HG03378 (cell line): ENCODE measurements around the gene ZRANB1.

ENCODE experiments used
- ATAC-seq: cut with Tn5 transposase; IDR thresholded peaks from one replicate; pipeline ENCODE4 v1.9.1; 2021; ENCODE audit warnings: mild to moderate bottlenecking, moderate library complexity; ENCODE audit not compliant: unreplicated experiment

ZRANB1 gene

GRCh38 chr10:125017547-125018298 is 75.8 kb downstream of the ZRANB1 start:
- no peak for ATAC-seq

DNA sequence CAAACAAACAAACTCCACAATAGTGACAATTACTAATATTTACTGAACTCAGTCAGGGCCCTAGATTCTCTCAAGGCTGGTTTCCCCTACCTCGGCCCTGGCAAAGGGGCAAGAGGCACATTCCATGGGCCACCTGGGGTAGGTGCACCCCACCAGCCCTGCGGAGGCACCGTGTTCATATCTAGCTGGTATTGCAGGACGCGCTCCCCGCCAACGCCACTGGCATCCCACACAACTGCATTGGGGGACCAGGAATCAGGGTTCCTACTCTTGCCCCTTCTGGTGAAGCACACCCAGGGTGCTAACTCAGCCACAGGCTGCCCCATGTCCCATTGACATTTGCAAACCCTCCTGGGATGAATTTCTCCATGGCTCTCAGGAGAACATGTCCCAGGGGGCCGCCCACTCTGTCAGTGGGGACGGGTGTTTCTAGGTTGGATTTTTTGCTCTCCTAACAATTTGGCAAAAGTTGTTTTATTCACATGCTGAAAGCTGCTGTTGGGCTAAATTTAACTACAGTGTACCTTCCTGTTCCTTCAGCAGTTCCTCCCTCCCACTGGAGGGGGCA is 76.7 kb downstream of the ZRANB1 start:
- ATAC-seq, result no peak

DNA sequence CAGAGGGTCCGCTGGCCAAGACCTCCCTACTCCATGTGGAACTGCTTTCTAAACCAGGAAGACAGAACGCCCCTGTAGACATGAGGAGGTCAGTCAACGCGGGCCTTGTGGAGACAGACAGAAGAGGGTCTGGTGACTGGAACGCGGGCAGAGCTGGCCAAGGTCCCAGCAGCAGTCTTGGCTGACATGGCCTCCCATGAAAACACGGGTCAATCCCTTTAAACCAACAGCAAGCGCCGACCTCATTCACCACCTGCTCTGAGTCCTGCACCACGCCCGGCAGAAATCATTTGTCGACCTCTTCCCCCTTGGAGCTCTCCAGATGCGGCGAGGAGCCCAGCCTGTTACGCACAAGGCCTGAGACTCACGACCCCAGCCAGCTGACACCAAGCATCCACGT is 78.5 kb downstream of the ZRANB1 start:
- ATAC-seq, result no peak

DNA sequence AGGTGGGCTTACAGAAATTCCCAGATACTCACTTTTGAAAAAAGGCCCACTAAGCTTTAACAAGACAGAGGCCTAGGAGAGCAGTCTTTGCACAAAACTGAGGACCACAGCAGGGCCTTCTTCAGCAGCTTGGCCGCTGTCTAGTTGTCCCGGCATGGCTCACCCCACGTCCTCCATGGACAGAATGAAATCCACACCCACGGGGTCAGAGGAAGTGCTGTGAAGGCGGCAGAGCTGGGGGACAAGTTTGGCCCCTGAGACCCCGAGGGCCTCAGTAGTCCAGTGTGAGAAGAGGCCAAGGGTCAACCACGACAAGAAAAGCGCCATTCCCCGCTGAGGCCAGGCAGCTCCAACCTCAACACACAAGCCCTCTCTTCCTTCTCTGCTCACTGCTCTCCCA is 78.9 kb downstream of the ZRANB1 start:
- no peak for ATAC-seq

DNA sequence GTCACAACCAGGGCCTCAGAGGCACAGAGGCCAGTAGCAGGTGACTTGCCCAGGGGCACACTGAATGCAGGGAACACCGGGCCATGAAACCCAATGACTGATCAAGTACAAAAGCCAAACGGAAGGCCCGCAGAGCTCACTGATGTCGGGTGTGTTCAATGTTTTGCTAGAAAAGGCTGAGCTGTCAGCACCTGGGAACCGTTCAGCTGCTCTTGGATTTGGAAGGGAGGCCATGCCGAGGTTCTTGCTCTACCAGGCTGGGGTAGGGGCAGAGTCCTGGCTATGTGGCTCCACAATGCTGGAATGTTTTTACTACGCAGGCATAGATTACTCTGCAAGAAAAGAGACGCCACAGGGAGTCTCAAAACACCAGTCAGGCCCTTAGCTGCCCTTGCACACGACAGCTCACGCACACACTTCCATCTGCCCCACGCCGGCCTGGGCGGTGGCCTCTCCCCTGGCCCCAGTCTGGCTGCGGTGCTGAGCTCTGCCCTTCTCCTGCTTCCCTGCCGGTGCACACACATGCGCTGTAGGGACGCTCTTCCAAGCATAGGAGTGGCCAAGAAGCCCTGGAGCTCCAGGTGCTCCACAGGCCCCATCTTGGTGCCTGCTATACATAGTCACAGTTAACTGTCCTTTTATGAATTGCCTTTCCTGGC is 79.9 kb downstream of the ZRANB1 start:
- ATAC-seq, result no peak

GRCh38 chr10:125022671-125023070 is 80.7 kb downstream of the ZRANB1 start:
- no peak for ATAC-seq

GRCh38 chr10:125023255-125023654 is 81.3 kb downstream of the ZRANB1 start:
- ATAC-seq, result no peak

GRCh38 chr10:125023862-125024496 is 82.1 kb downstream of the ZRANB1 start:
- ATAC-seq, result no peak

- no peak for ATAC-seq
These were observed 82.7 kb downstream of the ZRANB1 start for GRCh38 chr10:125024497-125025234.

DNA sequence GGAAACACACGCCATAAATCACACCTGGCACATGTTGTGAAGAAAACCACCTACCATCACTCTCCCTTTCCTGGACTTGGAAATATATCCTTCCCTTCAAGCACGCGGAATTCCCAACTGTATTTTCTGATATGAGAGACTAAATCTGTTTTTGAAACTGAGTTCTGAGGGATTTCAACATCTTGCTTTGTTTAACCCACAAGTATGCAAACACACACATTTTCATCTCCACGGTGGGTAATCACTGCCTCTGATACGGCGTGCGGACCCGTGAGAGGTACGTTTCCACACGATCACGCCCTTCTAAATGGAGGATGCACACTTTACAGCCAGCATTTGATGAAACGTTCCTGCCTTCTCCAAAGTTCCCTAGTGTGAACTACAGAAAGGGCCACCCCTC is 83.4 kb downstream of the ZRANB1 start:
- ATAC-seq, result no peak

- ATAC-seq, result no peak
These were observed 84.4 kb downstream of the ZRANB1 start for GRCh38 chr10:125026036-125026931.

DNA sequence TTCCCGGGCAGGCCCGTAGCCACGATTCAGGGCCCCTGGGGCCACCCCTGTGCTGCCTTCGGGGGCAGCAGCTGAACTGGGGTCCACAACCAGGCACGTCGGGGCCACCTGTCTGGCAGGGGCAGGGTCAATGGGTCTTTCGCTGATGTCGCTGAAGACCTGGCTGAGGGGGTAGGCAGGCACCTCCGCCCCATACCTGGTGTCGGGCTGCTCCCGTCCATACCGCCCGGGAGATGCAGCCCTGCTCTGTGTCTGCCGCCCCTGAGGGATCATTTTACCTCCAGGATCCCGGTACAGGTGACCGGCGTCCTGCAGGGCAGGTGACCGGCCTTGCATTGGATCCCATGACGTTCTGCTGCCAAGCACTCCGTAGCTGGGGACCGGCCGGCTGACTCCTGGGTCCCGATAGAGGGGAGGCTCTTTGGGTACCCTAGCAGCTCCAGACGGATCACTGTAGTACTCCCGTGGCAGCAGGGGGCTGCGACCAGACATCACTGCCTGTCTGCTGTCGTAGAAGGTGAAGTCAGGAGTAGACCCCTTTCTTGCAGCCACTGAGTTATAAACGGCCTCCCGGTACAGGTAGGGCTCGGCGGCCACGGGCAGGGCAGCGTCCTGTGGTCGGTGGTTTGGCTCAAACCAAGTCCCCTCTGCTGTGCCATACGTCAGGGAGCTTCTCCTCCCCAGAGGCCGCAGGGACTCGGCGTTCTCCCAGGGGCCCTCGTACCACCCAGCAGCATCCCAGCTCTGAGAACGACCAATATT is 85.2 kb downstream of the ZRANB1 start:
- no peak for ATAC-seq

GRCh38 chr10:125027871-125028869 is 86.2 kb downstream of the ZRANB1 start:
- ATAC-seq, result no peak

GRCh38 chr10:125029584-125030242 is 87.8 kb downstream of the ZRANB1 start:
- ATAC-seq, result no peak

DNA sequence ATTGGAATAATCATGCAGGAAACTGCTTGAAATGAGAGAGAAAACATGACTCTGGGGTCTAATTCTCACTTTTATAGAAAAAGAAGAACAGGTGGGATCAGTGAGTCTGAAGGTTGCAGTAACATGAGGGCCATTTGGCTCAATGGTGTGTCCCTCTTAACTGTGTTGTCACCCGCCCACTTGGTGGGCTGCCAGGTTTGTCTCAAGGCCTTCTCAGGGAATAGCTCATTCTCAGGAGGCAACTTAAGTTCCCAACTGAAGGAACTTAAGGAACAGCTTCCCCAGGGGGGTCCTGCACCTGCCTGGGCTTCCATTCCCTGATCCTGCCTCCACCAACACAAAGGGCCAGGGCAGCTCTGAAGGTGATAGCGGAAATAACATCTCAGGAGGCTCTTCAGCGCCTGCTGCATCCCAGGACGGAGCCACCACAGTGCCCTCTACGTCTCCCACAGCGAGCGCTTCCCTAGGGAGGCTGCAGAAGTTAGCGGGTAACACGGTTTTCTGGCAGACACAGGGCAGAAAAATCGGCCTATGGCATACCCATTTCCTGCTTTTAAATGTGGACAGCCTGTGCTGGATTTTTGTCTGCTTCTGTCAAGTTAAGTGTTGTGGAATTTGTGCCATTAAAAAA is 88.8 kb downstream of the ZRANB1 start:
- no peak for ATAC-seq

GRCh38 chr10:125032474-125033020 is 90.6 kb downstream of the ZRANB1 start:
- no peak for ATAC-seq
